ENCODE results near the gene RNF150.

DNA sequence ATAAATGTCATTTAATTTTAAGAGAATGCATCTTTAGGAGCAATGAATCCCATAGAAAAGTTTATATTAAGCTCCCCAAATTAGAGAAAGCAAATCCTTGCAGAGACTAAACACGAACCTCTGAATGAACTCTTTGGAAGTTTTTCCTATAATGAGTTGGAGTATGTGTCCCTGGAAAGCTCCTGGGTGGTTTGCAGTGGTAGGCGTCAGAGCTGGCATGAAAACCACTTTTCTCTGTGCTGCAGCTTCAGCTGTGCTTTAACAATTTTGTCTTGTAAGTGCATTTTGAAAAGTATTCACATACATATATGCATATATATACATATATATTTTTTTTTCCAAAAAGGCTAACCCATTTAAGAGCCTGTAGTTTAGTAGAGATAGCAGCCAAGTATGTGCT, 228.4 kb downstream of the RNF150 start:
- TF ChIP-seq CTCF (IDR thresholded peaks at IDR 0.05) (no peak), POLR2A (IDR thresholded peaks at IDR 0.05) (no peak), POLR2AphosphoS5 (IDR thresholded peaks at IDR 0.05) (no peak)
